Measurements from ENCODE around the gene TEX2. TPM values are rescaled to one million over a fixed set of nuclear protein-coding genes. Genes with fewer than 3 reads are reported as not detected.
A peak's percentile ranks its signal among the peaks of the same experiment; 100 is the strongest.

TEX2 gene
- total and polyA plus RNA-seq, 2 of the 13 experiments (the other 11 are each of a cell fraction or from before 2014, with no cell fraction given) = 21.4 to 37.7 TPM

GRCh38 chr17:64145751-64146417 is 117.2 kb downstream of the TEX2 start (continued):
- TF ChIP-seq, protein P1, sequence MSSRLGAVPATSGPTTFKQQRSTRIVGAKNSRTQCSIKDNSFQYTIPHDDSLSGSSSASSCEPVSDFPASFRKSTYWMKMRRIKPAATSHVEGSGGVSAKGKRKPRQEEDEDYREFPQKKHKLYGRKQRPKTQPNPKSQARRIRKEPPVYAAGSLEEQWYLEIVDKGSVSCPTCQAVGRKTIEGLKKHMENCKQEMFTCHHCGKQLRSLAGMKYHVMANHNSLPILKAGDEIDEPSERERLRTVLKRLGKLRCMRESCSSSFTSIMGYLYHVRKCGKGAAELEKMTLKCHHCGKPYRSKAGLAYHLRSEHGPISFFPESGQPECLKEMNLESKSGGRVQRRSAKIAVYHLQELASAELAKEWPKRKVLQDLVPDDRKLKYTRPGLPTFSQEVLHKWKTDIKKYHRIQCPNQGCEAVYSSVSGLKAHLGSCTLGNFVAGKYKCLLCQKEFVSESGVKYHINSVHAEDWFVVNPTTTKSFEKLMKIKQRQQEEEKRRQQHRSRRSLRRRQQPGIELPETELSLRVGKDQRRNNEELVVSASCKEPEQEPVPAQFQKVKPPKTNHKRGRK (CRISPR knock-in tag; IDR thresholded peaks at IDR 0.05) = no peak
- TF ChIP-seq EZH2 (conservative IDR thresholded peaks at IDR 0.05; ENCODE audit: low read depth, low read length) = no peak
- TF ChIP-seq YY1 (IDR thresholded peaks at IDR 0.05; ENCODE audit: insufficient read depth, insufficient replicate concordance, low read depth, low read length) = peak; percentile 92
- peak; percentile 75 for TF ChIP-seq ZNF891 (CRISPR knock-in tag; IDR thresholded peaks at IDR 0.05)
- peak; percentile 98 for TF ChIP-seq DMAP1 (CRISPR knock-in tag; IDR thresholded peaks at IDR 0.05)
- peak; percentile 91 for TF ChIP-seq SP2 (CRISPR knock-in tag; IDR thresholded peaks at IDR 0.05)
- no peak for TF ChIP-seq EHMT2 (IDR thresholded peaks at IDR 0.05; ENCODE audit: borderline replicate concordance, low read depth, low read length)
- TF ChIP-seq NFATC3 (CRISPR knock-in tag; IDR thresholded peaks at IDR 0.05) = peak; percentile 54; the same call in 1 of the 2 replicates
- TF ChIP-seq PHF20 (CRISPR knock-in tag; IDR thresholded peaks at IDR 0.05) = peak; percentile 74
- no peak for TF ChIP-seq TRIM24 (CRISPR knock-in tag; IDR thresholded peaks at IDR 0.05)
- peak; percentile 33; the same call in 1 of the 2 replicates for TF ChIP-seq SP5 (CRISPR knock-in tag; IDR thresholded peaks at IDR 0.05; ENCODE audit: borderline replicate concordance, low read depth)
- TF ChIP-seq PITX1 (CRISPR knock-in tag; IDR thresholded peaks at IDR 0.05) = peak; percentile 83
- peak; percentile 93 for TF ChIP-seq MBNL3 (CRISPR knock-in tag; conservative IDR thresholded peaks at IDR 0.05)
- TF ChIP-seq, protein P2, sequence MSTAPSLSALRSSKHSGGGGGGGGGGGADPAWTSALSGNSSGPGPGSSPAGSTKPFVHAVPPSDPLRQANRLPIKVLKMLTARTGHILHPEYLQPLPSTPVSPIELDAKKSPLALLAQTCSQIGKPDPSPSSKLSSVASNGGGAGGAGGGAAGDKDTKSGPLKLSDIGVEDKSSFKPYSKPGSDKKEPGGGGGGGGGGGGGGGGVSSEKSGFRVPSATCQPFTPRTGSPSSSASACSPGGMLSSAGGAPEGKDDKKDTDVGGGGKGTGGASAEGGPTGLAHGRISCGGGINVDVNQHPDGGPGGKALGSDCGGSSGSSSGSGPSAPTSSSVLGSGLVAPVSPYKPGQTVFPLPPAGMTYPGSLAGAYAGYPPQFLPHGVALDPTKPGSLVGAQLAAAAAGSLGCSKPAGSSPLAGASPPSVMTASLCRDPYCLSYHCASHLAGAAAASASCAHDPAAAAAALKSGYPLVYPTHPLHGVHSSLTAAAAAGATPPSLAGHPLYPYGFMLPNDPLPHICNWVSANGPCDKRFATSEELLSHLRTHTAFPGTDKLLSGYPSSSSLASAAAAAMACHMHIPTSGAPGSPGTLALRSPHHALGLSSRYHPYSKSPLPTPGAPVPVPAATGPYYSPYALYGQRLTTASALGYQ (CRISPR knock-in tag; IDR thresholded peaks at IDR 0.05) = peak; percentile 68
- TF ChIP-seq CREB3 (CRISPR knock-in tag; IDR thresholded peaks at IDR 0.05) = peak; percentile 82
- TF ChIP-seq, protein P3, sequence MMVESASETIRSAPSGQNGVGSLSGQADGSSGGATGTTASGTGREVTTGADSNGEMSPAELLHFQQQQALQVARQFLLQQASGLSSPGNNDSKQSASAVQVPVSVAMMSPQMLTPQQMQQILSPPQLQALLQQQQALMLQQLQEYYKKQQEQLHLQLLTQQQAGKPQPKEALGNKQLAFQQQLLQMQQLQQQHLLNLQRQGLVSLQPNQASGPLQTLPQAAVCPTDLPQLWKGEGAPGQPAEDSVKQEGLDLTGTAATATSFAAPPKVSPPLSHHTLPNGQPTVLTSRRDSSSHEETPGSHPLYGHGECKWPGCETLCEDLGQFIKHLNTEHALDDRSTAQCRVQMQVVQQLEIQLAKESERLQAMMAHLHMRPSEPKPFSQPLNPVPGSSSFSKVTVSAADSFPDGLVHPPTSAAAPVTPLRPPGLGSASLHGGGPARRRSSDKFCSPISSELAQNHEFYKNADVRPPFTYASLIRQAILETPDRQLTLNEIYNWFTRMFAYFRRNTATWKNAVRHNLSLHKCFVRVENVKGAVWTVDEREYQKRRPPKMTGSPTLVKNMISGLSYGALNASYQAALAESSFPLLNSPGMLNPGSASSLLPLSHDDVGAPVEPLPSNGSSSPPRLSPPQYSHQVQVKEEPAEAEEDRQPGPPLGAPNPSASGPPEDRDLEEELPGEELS (CRISPR knock-in tag; IDR thresholded peaks at IDR 0.05) = peak; percentile 50

Measured in HepG2 (cell line).